ENCODE data around the gene CDX4.
"Not testable (repeated sequence)": the region's sequence is repeated elsewhere in the genome, so short reads cannot be mapped to it uniquely, and the experiment has no call there.

Gene CDX4

DNA sequence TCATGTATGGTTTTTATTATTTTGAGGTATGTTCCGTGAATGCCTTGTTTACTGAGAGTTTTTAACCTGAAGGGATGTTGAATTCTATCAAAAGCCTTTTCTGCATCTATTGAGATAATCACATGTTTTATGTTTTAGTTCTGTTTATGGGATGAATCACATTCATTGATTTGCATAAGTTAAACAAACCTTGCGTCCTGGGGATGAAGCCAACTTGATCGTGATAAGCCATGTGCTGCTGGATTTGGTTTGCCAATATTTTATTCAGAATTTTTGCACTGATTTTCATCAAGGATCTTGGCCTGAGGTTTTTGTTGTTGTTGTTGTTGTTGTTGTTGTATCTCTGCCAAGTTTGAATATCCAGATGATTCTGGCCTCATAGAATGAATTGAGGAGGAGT, 43.8 kb downstream of the CDX4 start:
- Histone ChIP-seq H3K27me3 (ENCODE audit: control insufficient read depth, insufficient read depth, low read length) (no peaks in the 10 kb centered on the region), H3K36me3 (ENCODE audit: control insufficient read depth, insufficient read depth, low read length) (no peaks in the 10 kb centered on the region), H3K4me3 (ENCODE audit: low read length) (no peak overlapping the region), H3K4me1 (ENCODE audit: control insufficient read depth, insufficient read depth, low read length) (no peaks in the 10 kb centered on the region), H3K27ac (ENCODE audit: low read depth, low read length) (no peak overlapping the region), H3K9ac (ENCODE audit: low read length) (no peak overlapping the region)

DNA sequence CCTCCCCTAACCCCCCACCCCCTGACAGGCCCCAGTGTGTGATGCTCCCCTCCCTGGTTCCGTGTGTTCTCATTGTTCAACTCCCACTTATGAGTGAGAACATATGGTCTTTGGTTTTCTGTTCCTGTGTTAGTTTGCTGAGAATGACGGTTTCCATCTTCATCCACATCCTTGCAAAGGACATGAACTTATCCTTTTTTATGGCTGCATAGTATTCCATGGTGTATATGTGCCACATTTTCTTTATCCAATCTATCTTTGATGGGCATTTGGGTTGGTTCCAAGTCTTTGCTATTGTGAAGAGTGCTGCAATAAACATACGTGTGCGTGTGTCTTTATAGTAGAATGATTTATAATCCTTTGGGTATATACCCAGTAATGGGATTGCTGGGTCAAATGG, 45.3 kb downstream of the CDX4 start:
- not testable (repeated sequence) for H3K27ac ChIP-seq (ENCODE audit: low read depth, low read length); H3K27me3 ChIP-seq (ENCODE audit: control insufficient read depth, insufficient read depth, low read length); H3K9ac ChIP-seq (ENCODE audit: low read length); H3K4me3 ChIP-seq (ENCODE audit: low read length); H3K4me1 ChIP-seq (ENCODE audit: control insufficient read depth, insufficient read depth, low read length); H3K36me3 ChIP-seq (ENCODE audit: control insufficient read depth, insufficient read depth, low read length)
